HG03575 (cell line): ENCODE measurements around the gene NELFCD.
"Not testable (repeated sequence)": the region's sequence is repeated elsewhere in the genome, so short reads cannot be mapped to it uniquely, and the experiment has no call there.

Experiments used
- ATAC-seq: cut with Tn5 transposase; IDR thresholded peaks from one replicate; pipeline ENCODE4 v1.9.1; 2021; ENCODE audit not compliant: unreplicated experiment, insufficient number of reproducible peaks, low FRiP score; ENCODE audit errors: extremely low read depth

The NELFCD gene

DNA sequence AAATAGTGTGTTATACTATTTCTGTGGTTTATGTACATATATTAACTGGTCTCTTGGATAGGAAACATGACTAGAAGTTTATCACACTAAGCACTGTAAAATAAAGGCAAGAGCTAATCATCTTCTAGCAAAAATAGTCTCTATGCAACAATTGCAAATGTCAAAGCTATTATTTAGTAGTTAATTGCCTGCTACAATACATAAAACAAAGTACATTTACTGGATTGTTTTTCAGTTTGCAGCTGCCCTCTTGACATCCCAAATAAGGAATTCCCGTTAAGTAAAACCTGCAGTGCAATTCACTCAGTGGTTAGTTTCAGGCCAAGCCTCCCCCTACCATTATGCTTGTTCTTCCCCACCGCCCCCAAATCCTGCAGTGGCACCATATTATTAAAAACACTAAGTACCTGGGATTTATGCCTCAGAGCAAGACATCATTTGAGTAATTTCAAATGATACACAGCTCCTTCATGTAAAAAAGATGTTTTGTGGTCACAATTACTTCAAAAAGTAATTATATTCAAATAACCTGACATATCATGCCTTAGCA lies 52.6 kb downstream of the NELFCD start:
- ATAC-seq, result no peak

DNA sequence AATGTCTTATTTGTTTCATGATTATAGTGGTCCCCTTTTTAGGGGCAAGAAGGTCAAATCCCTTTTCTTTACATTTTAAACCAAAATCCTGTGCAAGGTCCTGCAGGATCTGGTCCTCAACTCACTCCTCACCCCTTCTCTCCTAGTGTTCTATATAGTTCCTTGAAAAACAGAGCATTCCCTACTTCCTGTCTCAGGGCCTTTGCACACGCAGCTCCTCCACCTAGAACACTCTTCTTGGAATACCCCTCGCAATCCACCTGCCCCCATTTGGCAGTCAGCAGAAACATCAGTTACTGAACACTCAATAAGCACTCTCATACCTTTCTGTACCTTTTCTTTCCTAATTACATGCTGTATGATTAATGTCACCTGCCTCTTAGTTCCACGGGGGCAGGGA lies 54.3 kb downstream of the NELFCD start:
- no peak for ATAC-seq

DNA sequence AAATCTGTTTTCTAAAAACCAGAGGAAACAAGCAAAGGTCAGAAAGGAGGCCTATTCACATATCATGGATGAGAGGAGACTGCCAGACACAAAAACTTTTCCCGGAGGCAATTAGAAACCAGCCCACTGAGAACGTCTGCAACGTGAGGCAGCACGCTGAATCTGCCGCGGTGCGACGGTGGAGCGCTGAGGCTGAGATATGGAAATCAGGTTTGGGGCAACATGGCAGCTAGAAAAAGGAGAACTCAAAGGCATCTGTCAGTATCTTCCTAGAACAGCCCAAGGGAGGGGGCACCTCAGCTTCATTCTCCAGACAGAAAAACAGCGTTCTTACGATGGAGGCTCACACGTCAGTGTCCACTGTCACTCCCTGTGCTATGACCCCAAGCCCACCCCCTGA lies 56.3 kb downstream of the NELFCD start:
- ATAC-seq, result no peak

GRCh38 chr20:59039233-59039632 lies 58.2 kb downstream of the NELFCD start:
- ATAC-seq, result no peak

DNA sequence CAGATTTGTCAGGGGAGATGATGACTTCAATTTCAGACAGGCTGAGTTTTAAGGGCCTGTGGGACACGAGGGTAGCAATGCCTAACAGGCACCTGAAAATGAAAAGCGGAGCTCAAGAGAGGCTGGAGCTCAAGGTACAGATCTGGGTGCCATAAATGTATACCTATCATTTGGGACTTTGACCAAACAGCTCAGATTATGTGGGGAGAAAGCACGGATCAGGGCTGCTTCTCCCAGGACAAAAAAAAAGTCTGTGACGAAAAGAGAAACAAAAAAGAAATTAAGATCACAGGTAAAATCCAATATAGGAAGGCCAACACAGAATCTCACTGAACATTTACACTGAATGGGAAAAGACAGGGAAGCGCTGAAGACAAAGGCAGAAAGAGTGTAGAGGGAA lies 59.6 kb downstream of the NELFCD start:
- no peak for ATAC-seq

- ATAC-seq, result not testable (repeated sequence)
These were observed 60.4 kb downstream of the NELFCD start for GRCh38 chr20:59041487-59041886.

- no peak for ATAC-seq
These were observed 61.2 kb downstream of the NELFCD start, which contains the start of gene PRELID3B for GRCh38 chr20:59042151-59042795. PRELID3B (minus strand) TSS chr20:59042786; CDS start chr20:59042730, 56 bp downstream.

DNA sequence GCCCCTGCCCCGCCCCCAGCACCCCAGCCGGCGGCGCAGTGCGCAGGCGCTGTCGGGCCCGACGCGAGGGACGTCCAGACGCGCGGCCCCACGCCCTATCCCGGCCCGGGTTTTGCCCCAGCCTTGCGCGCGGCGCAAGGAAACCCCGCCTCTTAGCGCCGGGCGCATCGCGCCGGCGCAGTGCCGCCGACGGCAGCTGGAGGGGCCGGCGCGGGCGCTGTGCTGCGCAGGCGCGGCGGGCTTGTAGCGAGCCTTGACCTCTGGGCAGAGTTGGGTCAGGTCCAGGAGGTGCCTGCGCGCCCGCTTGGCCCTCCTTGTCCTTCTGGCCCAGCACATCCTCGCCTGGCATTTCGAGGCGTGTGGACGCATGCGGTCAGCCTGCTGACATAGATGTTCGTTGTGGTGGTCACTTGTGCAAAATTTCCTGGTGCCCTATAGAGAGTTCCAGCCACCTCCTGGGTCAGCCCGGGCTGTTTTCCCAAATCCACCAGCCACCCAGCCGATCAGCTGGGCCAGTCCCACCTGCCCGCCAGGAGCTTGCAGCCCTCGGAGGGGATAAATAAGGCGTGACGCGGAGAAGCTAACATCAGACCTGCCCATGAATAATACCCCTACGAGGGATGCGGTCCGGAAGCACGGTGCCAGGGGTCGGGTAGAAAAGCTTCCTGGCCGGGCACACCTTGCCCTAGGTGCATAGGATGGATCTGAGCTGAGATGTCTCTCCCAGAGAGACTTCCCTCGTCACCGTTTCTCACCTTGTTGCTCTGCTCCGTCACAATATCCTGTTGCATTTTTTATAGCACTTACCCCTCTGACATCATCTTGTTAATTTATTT lies 62.0 kb downstream of the NELFCD start:
- ATAC-seq, result no peak

- ATAC-seq, result no peak
These were observed 62.6 kb downstream of the NELFCD start for GRCh38 chr20:59043698-59044097.

DNA sequence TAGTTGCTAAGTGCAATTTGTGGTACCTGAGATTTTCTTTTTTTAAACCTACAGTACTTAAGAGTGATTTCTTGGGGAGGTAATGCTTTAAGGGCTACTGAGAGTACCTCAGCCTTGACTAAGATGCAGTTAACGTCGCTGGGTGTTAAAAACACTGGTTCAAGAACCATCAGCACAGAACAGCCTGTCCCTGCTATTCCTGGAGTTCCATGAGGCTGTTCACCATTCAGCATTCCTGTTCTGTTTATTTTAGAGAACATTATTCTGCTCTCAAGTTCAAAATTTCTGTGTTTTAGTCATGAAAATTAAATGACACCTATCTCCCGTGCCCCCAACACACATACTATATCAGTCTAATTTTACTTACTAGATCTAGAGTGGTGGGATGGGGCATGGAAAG lies 63.2 kb downstream of the NELFCD start:
- no peak for ATAC-seq
